Astrocyte (in vitro differentiated cells and primary cell): Measurements from ENCODE around the gene FBXL7. TPM values are rescaled to one million over a fixed set of nuclear protein-coding genes. Genes with fewer than 3 reads are reported as not detected.
A peak's percentile ranks its signal among the peaks of the same experiment; 100 is the strongest.

ENCODE experiments used
- DNase-seq: peaks from one replicate; pipeline ENCODE4 v3.0.0-alpha.2; 2010; ENCODE audit warnings: low read depth
- FAIRE-seq: peaks from 2 replicates; lab custom pipeline; 2011; peaks lifted over from hg19 to GRCh38; lab: Jason Lieb, UNC
- H2AFZ ChIP-seq: 2 replicates; pipeline ENCODE4 v1.6.0; 2012; ENCODE audit warnings: low read depth, low read length, inconsistent platforms
- H3K27ac ChIP-seq: 2 replicates; pipeline ENCODE4 v1.5.1; 2011; ENCODE audit warnings: low read depth, low read length, inconsistent platforms
- H3K27me3 ChIP-seq: 2 replicates; pipeline ENCODE4 v1.6.0; 2011; ENCODE audit warnings: low read length, inconsistent platforms; ENCODE audit not compliant: insufficient read depth
- H3K36me3 ChIP-seq: 2 replicates; pipeline ENCODE4 v1.5.1; 2011; ENCODE audit warnings: low read length, inconsistent platforms; ENCODE audit not compliant: insufficient read depth
- H3K4me1 ChIP-seq: 2 replicates; pipeline ENCODE4 v1.5.1; 2011; ENCODE audit warnings: low read length, inconsistent platforms; ENCODE audit not compliant: insufficient read depth
- H3K4me2 ChIP-seq: 2 replicates; pipeline ENCODE4 v1.6.0; 2012; ENCODE audit warnings: low read length, inconsistent platforms
- H3K4me3 ChIP-seq: 2 replicates; pipeline ENCODE4 v1.5.1; 2011; ENCODE audit warnings: low read depth, mild to moderate bottlenecking, low read length, inconsistent platforms; ENCODE audit not compliant: insufficient read depth
- H3K79me2 ChIP-seq: 2 replicates; pipeline ENCODE4 v1.6.0; 2012; ENCODE audit warnings: mild to moderate bottlenecking, low read length, inconsistent platforms; ENCODE audit not compliant: insufficient read depth
- H3K9ac ChIP-seq: 2 replicates; pipeline ENCODE4 v1.6.0; 2012; ENCODE audit warnings: mild to moderate bottlenecking, low read length, inconsistent platforms
- H3K9me3 ChIP-seq: 2 replicates; pipeline ENCODE4 v1.5.1; 2012; ENCODE audit warnings: low read depth, mild to moderate bottlenecking, low read length, inconsistent platforms; ENCODE audit not compliant: insufficient read depth
- H4K20me1 ChIP-seq: 2 replicates; pipeline ENCODE4 v1.6.0; 2012; ENCODE audit warnings: low read length, inconsistent platforms; ENCODE audit not compliant: insufficient read depth
- H3K27ac Mint-ChIP-seq: one replicate; pipeline ENCODE4 v1.8.0; 2021; ENCODE audit warnings: mild to moderate bottlenecking, mixed read lengths; ENCODE audit not compliant: unreplicated experiment
- H3K27me3 Mint-ChIP-seq: one replicate; pipeline ENCODE4 v1.8.0; 2021; ENCODE audit warnings: low read depth, mixed read lengths; ENCODE audit not compliant: unreplicated experiment
- H3K36me3 Mint-ChIP-seq: one replicate; pipeline ENCODE4 v1.8.0; 2021; ENCODE audit warnings: low read depth, mixed read lengths; ENCODE audit not compliant: unreplicated experiment
- H3K4me1 Mint-ChIP-seq: one replicate; pipeline ENCODE4 v1.8.0; 2021; ENCODE audit warnings: low read depth, mixed read lengths; ENCODE audit not compliant: unreplicated experiment
- H3K4me3 Mint-ChIP-seq: one replicate; pipeline ENCODE4 v1.8.0; 2021; ENCODE audit warnings: mild to moderate bottlenecking, moderate library complexity, mixed read lengths; ENCODE audit not compliant: unreplicated experiment
- H3K9me3 Mint-ChIP-seq: one replicate; pipeline ENCODE4 v1.8.0; 2021; ENCODE audit warnings: mild to moderate bottlenecking, mixed read lengths; ENCODE audit not compliant: unreplicated experiment
- EZH2 ChIP-seq: IDR thresholded peaks from 2 replicates; pipeline ENCODE4 v1.6.1; 2012; ENCODE audit warnings: mild to moderate bottlenecking, low read length, inconsistent platforms; ENCODE audit not compliant: insufficient read depth
- total RNA-seq: library from RNA; stranded (reverse); gene quantifications from 2 replicates; pipeline ENCODE4 v1.2.1, GENCODE V29; 2021
- TF ChIP-seq, protein P1 (sequence below): IDR thresholded peaks from 2 replicates; pipeline ENCODE4 v1.5.1; 2011; ENCODE audit warnings: low read depth, mild to moderate bottlenecking, inconsistent platforms, low read length, moderate library complexity; ENCODE audit not compliant: insufficient read depth

FBXL7 gene
- total RNA-seq, 1 donor from 2014 or later: 21.0 TPM

- peaks cover 35% of the 10 kb centered on the region for H3K4me1 Mint-ChIP-seq
- no peaks in the 10 kb centered on the region for H3K9me3 Mint-ChIP-seq
- H3K27ac ChIP-seq: no peak overlapping the region
- H3K79me2 ChIP-seq: peaks cover 11% of the 10 kb centered on the region
- no peak overlapping the region for H3K9ac ChIP-seq
- no peaks in the 10 kb centered on the region for H3K9me3 ChIP-seq
- no peaks in the 10 kb centered on the region for H3K36me3 Mint-ChIP-seq
- H2AFZ ChIP-seq: no peak overlapping the region
- no peak for FAIRE-seq
- no peak overlapping the region for H3K4me3 Mint-ChIP-seq
- H3K4me1 ChIP-seq: no peaks in the 10 kb centered on the region
- no peaks in the 10 kb centered on the region for H3K27me3 Mint-ChIP-seq
- no peak overlapping the region for H3K4me2 ChIP-seq
- H3K36me3 ChIP-seq: no peaks in the 10 kb centered on the region
- no peak overlapping the region for H3K4me3 ChIP-seq
- peaks cover 25% of the 10 kb centered on the region for H4K20me1 ChIP-seq
- TF ChIP-seq, protein P1, sequence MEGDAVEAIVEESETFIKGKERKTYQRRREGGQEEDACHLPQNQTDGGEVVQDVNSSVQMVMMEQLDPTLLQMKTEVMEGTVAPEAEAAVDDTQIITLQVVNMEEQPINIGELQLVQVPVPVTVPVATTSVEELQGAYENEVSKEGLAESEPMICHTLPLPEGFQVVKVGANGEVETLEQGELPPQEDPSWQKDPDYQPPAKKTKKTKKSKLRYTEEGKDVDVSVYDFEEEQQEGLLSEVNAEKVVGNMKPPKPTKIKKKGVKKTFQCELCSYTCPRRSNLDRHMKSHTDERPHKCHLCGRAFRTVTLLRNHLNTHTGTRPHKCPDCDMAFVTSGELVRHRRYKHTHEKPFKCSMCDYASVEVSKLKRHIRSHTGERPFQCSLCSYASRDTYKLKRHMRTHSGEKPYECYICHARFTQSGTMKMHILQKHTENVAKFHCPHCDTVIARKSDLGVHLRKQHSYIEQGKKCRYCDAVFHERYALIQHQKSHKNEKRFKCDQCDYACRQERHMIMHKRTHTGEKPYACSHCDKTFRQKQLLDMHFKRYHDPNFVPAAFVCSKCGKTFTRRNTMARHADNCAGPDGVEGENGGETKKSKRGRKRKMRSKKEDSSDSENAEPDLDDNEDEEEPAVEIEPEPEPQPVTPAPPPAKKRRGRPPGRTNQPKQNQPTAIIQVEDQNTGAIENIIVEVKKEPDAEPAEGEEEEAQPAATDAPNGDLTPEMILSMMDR: no peak
- TF ChIP-seq EZH2: no peak
- no peak for DNase-seq
- H3K27me3 ChIP-seq: no peaks in the 10 kb centered on the region
- no peak overlapping the region for H3K27ac Mint-ChIP-seq
These were observed 253.8 kb downstream of the FBXL7 start for GRCh38 chr5:15753752-15754151.

DNA sequence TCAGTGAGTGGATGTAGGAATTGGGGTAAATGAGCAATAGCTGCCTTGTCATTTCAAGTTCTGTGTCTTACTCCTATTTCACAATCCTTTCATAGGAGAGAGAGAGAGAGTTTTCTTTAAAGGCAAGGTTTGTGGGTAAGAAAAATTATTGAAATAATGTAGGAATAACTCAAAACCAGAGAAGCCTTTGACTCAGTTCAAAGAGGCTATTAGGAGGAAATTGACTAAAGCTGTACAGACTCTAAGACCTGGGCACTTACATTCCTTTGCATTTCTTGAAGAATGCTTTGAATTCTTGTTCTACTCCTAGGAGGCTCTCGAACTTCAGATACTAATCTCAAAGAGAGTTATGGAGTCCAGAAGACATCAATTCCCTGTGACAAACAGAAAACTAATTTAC lies 257.1 kb downstream of the FBXL7 start:
- FAIRE-seq: peak; percentile 82
- H3K4me3 Mint-ChIP-seq: no peak overlapping the region
- Histone ChIP-seq H3K27ac (no peak overlapping the region), H2AFZ (no peak overlapping the region), H3K4me1 (no peaks in the 10 kb centered on the region), H3K4me3 (no peak overlapping the region), H3K79me2 (peaks cover 11% of the 10 kb centered on the region), H4K20me1 (peaks cover 18% of the 10 kb centered on the region), H3K27me3 (no peaks in the 10 kb centered on the region), H3K9me3 (no peaks in the 10 kb centered on the region), H3K4me2 (peak overlapping the region; percentile 31), H3K9ac (no peak overlapping the region), H3K36me3 (no peaks in the 10 kb centered on the region)
- H3K27me3 Mint-ChIP-seq: no peaks in the 10 kb centered on the region
- H3K9me3 Mint-ChIP-seq: no peaks in the 10 kb centered on the region
- peaks cover 34% of the 10 kb centered on the region for H3K4me1 Mint-ChIP-seq
- peak; percentile 84 for DNase-seq
- TF ChIP-seq, protein P1: no peak
- TF ChIP-seq EZH2: no peak
- H3K27ac Mint-ChIP-seq: peak overlapping the region; percentile 63
- H3K36me3 Mint-ChIP-seq: no peaks in the 10 kb centered on the region

DNA sequence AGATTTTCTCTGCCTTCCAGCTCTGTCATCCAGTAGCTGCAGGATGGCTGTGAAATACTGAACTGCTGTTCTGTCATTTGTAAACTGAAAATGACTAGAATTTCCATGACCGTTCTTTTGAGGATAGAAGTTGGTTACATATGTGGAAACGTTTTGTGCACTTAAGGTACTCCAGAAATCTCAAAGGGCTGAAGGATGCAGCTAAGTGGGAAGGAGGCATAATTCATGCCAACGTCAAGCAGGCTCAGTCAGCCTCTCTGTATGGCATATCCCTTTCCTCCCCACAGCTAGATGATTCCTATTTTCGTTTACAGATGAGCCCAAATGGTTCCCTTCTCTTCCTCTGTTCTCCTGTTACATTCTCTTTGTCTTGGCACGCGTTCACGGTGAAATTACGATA lies 257.6 kb downstream of the FBXL7 start:
- peaks cover 11% of the 10 kb centered on the region for H3K79me2 ChIP-seq
- Mint-ChIP-seq H3K27ac (peak overlapping the region; percentile 23), H3K27me3 (no peaks in the 10 kb centered on the region), H3K36me3 (no peaks in the 10 kb centered on the region), H3K9me3 (no peaks in the 10 kb centered on the region), H3K4me3 (no peak overlapping the region), H3K4me1 (peaks cover 34% of the 10 kb centered on the region)
- DNase-seq: no peak
- FAIRE-seq: peak; percentile 41
- no peaks in the 10 kb centered on the region for H3K9me3 ChIP-seq
- H3K36me3 ChIP-seq: no peaks in the 10 kb centered on the region
- no peak overlapping the region for H2AFZ ChIP-seq
- no peaks in the 10 kb centered on the region for H3K4me1 ChIP-seq
- H3K9ac ChIP-seq: no peak overlapping the region
- H3K4me2 ChIP-seq: peak overlapping the region; percentile 31
- H3K27ac ChIP-seq: no peak overlapping the region
- no peak for TF ChIP-seq EZH2
- TF ChIP-seq, protein P1: no peak
- no peaks in the 10 kb centered on the region for H3K27me3 ChIP-seq
- H3K4me3 ChIP-seq: no peak overlapping the region
- peaks cover 19% of the 10 kb centered on the region for H4K20me1 ChIP-seq
